Endothelial cell of umbilical vein (primary cell): ENCODE measurements around the gene PRKAR1A.

Source experiments
- CTCF ChIP-seq, 2 donors: IDR thresholded peaks; 1 replicate in 1 of 2; 2 replicates in 1 of 2; pipeline ENCODE4 v1.5.1; 2011; ENCODE audit warnings: low read length in 2 of 2, mild to moderate bottlenecking in 2 of 2, moderate library complexity in 2 of 2, control low read depth in 1 of 2, inconsistent platforms in 1 of 2, low read depth in 1 of 2; ENCODE audit not compliant: insufficient read depth in 1 of 2; ENCODE audit errors: extremely low read depth in 1 of 2
- FOS ChIP-seq: IDR thresholded peaks from 2 replicates; pipeline ENCODE4 v1.6.1; 2011; ENCODE audit warnings: mild to moderate bottlenecking, low read length, moderate library complexity, borderline replicate concordance; ENCODE audit not compliant: insufficient read depth
- GATA2 ChIP-seq: IDR thresholded peaks from 2 replicates; pipeline ENCODE4 v1.7.0; 2011; ENCODE audit warnings: low read depth, mild to moderate bottlenecking, moderate library complexity, mixed read lengths, low read length; ENCODE audit not compliant: insufficient read length, insufficient read depth
- POLR2A ChIP-seq: IDR thresholded peaks from 2 replicates; pipeline ENCODE4 v1.6.1; 2012; ENCODE audit warnings: low read depth, mild to moderate bottlenecking, control low read depth, low read length
- POLR2AphosphoS5 ChIP-seq: IDR thresholded peaks from 2 replicates; pipeline ENCODE4 v1.6.1; 2012; ENCODE audit warnings: low read depth, mild to moderate bottlenecking, control low read depth, low read length, moderate library complexity; ENCODE audit not compliant: insufficient read depth

GRCh38 chr17:68519911-68520310 lies 7.7 kb downstream of the PRKAR1A start:
- no peak for TF ChIP-seq POLR2A
- no peak for TF ChIP-seq CTCF (IDR thresholded peaks at IDR 0.05; ENCODE audit: extremely low read depth in 1 of 2, insufficient read depth in 1 of 2, low read depth in 1 of 2, low read length in 2 of 2)
- TF ChIP-seq FOS: no peak
- no peak for TF ChIP-seq POLR2AphosphoS5
- TF ChIP-seq GATA2: no peak
